A549 (cell line): ENCODE data around the gene LMF2. TPM values are rescaled to one million over a fixed set of nuclear protein-coding genes. Genes with fewer than 3 reads are reported as not detected.

ENCODE experiments used
- ATAC-seq, 2 experiments: fragments of 200-7000 bp in 1 of 2; fragments of >200 bp in 1 of 2; cut with Nextera tagmentation in 1 of 2; cut with Tn5 transposase in 1 of 2; 3 replicates each; pipeline versions ENCODE4 v1.8.0 to v1.9.1; 2018 to 2020; ENCODE audit warnings: mild to moderate bottlenecking in 1 of 2, moderate library complexity in 1 of 2
- CTCF ChIA-PET: fragments of 300-600 bp; sonication (Branson Sonifier 250); formaldehyde crosslinking; extraction: SDS; loops from one replicate; lab custom pipeline; 2021; ENCODE audit warnings: antibody characterized with exemption, inconsistent platforms; lab: Yijun Ruan, JAX
- POLR2A ChIA-PET: fragments of 350-600 bp; formaldehyde crosslinking; extraction: SDS; loops from one replicate; lab custom pipeline; 2021; ENCODE audit warnings: antibody characterized with exemption, inconsistent platforms; lab: Yijun Ruan, JAX
- DNase-seq, 2 experiments: peaks; one replicate each; pipeline versions ENCODE4 v3.0.0 to v3.0.0-alpha.2; 2011 to 2016; ENCODE audit warnings: low read depth in 1 of 2, low spot score in 1 of 2
- FAIRE-seq: peaks from 2 replicates; lab custom pipeline; 2011; peaks lifted over from hg19 to GRCh38; lab: Jason Lieb, UNC
- H3K27ac ChIP-seq, 2 experiments: fragments of >200 bp; sonication (Bioruptor Twin); formaldehyde crosslinking; 3 replicates each; pipeline ENCODE4 v1.5.1; 2016 to 2017
- H3K4me1 ChIP-seq: fragments of >200 bp; sonication (Bioruptor Twin); formaldehyde crosslinking; 3 replicates; pipeline ENCODE4 v1.6.1; 2016
- H3K4me2 ChIP-seq: fragments of >200 bp; sonication (Bioruptor Twin); formaldehyde crosslinking; 3 replicates; pipeline ENCODE4 v1.6.1; 2016
- H3K4me3 ChIP-seq: fragments of >200 bp; sonication (Bioruptor Twin); formaldehyde crosslinking; 3 replicates; pipeline ENCODE4 v1.5.1; 2016
- H3K9me3 ChIP-seq: fragments of >200 bp; sonication (Bioruptor Twin); formaldehyde crosslinking; 3 replicates; pipeline ENCODE4 v1.6.1; 2016
- CBX2 ChIP-seq: fragments of 200-600 bp; sonication (generic); IDR thresholded peaks from 2 replicates; pipeline ENCODE4 v1.6.1; 2016; ENCODE audit warnings: low read depth, mild to moderate bottlenecking, borderline replicate concordance
- CBX8 ChIP-seq: fragments of 200-600 bp; sonication (generic); IDR thresholded peaks from 2 replicates; pipeline ENCODE4 v1.6.1; 2016
- CTCF ChIP-seq: fragments of >200 bp; sonication (Bioruptor Twin); formaldehyde crosslinking; IDR thresholded peaks from 3 replicates; pipeline ENCODE4 v1.5.1; 2016
- E2F6 ChIP-seq: IDR thresholded peaks from 2 replicates; pipeline ENCODE4 v1.6.1; 2012; ENCODE audit warnings: low read depth, borderline replicate concordance
- ELK1 ChIP-seq: fragments of 150-350 bp; IDR thresholded peaks from 2 replicates; pipeline ENCODE4 v1.6.1; 2014; ENCODE audit warnings: low read depth, mild to moderate bottlenecking, low read length
- GATA3 ChIP-seq: IDR thresholded peaks from 2 replicates; pipeline ENCODE4 v1.6.1; 2012; ENCODE audit warnings: borderline replicate concordance
- HES2 ChIP-seq: fragments of >200 bp; sonication (Bioruptor Twin); formaldehyde crosslinking; IDR thresholded peaks from 2 replicates; pipeline ENCODE4 v1.6.1; 2016
- HEYL ChIP-seq: fragments of 250-450 bp; sonication (Bioruptor Pico); IDR thresholded peaks from 2 replicates; pipeline ENCODE4 v1.8.0; 2021; ENCODE audit warnings: mild to moderate bottlenecking, moderate library complexity
- JUNB ChIP-seq: fragments of >200 bp; sonication (Bioruptor Twin); formaldehyde crosslinking; IDR thresholded peaks from 2 replicates; pipeline ENCODE4 v1.6.1; 2016
- KDM5A ChIP-seq: fragments of 200-600 bp; sonication (generic); IDR thresholded peaks from 2 replicates; pipeline ENCODE4 v1.6.1; 2016; ENCODE audit warnings: antibody characterized with exemption, mild to moderate bottlenecking
- MYC ChIP-seq: IDR thresholded peaks from 2 replicates; pipeline ENCODE4 v1.6.1; 2012; ENCODE audit warnings: mild to moderate bottlenecking, inconsistent platforms, low read length, improper control_type of control experiment, borderline replicate concordance
- NR3C1 ChIP-seq: fragments of >200 bp; sonication (Bioruptor Twin); formaldehyde crosslinking; IDR thresholded peaks from 3 replicates; pipeline ENCODE4 v1.6.1; 2017
- PBX3 ChIP-seq: IDR thresholded peaks from 2 replicates; pipeline ENCODE4 v1.6.1; 2012
- POLR2A ChIP-seq: IDR thresholded peaks from 2 replicates; pipeline ENCODE4 v1.6.1; 2012; ENCODE audit warnings: mild to moderate bottlenecking, low read length
- REST ChIP-seq: fragments of 200-600 bp; sonication (generic); IDR thresholded peaks from 2 replicates; pipeline ENCODE4 v1.6.1; 2016; ENCODE audit warnings: antibody characterized with exemption, mild to moderate bottlenecking, moderate library complexity
- RNF2 ChIP-seq: fragments of 200-600 bp; sonication (generic); IDR thresholded peaks from 2 replicates; pipeline ENCODE4 v1.6.1; 2016; ENCODE audit warnings: low read depth, mild to moderate bottlenecking, antibody characterized with exemption, moderate library complexity, borderline replicate concordance
- SMC3 ChIP-seq: fragments of >200 bp; sonication (Bioruptor Twin); formaldehyde crosslinking; IDR thresholded peaks from 3 replicates; pipeline ENCODE4 v1.6.1; 2018; ENCODE audit warnings: inconsistent platforms
- SREBF2 ChIP-seq: fragments of 450-650 bp; IDR thresholded peaks from 2 replicates; pipeline ENCODE4 v1.6.1; 2014; ENCODE audit warnings: mild to moderate bottlenecking, moderate library complexity
- ZFP36 ChIP-seq: fragments of 450-650 bp; IDR thresholded peaks from 2 replicates; pipeline ENCODE4 v1.6.1; 2014; ENCODE audit warnings: borderline replicate concordance; ENCODE audit not compliant: partially characterized antibody
- WGBS: methylation state at CpG from one replicate; pipeline ENCODE4 v1.1.6; 2017; ENCODE audit errors: missing lambda C conversion rate; 5-methylcytosine and 5-hydroxymethylcytosine counted together
- polyA plus RNA-seq, 4 experiments: library from polyadenylated mRNA; depleted of rRNA in 3 of 4; stranded (reverse); fragments of >200 nt; fragmentation: RNase III in 1 of 4; extraction: RNeasy Plus Mini Kit Qiagen cat#74134 plus additional on column Dnase treatment in 1 of 4; gene quantifications; 2 replicates in 3 of 4; 3 replicates in 1 of 4; pipeline ENCODE4 v1.2.3, GENCODE V29; 2011 to 2017

LMF2 gene
- polyA plus RNA-seq, 2 of the 4 experiments (the other 2 are of a cell fraction): 13.0 to 32.5 TPM

- 88% methylated on average over 10 of the region's 22 CpGs for WGBS
- POLR2A ChIA-PET: no interaction called here
- CTCF ChIA-PET: interaction anchor here (0.6 to 1.3 kb wide), 5 partner anchors 9 to 102 kb away, joined by 3 to 5 read pairs (median 4); no protein-coding TSS in a partner anchor
- no peaks in the 10 kb centered on the region for H3K9me3 ChIP-seq
- TF ChIP-seq SREBF2: no peak
- TF ChIP-seq MYC: no peak
- no peak for TF ChIP-seq RNF2
- TF ChIP-seq ELK1: no peak
- TF ChIP-seq KDM5A: no peak
- no peak for TF ChIP-seq NR3C1
- no peak for TF ChIP-seq HES2
- TF ChIP-seq PBX3: no peak
- TF ChIP-seq CTCF: no peak
- no peak for TF ChIP-seq REST
- no peak for TF ChIP-seq CBX2
- no peak for TF ChIP-seq JUNB
- TF ChIP-seq HEYL (CRISPR knock-in tag): no peak
- TF ChIP-seq SMC3: no peak
- no peak for TF ChIP-seq ZFP36
- no peak for TF ChIP-seq E2F6
- TF ChIP-seq POLR2A: no peak
- no peak for TF ChIP-seq GATA3
- TF ChIP-seq CBX8: no peak
- H3K4me2 ChIP-seq: no peak overlapping the region
- no peak for ATAC-seq
- H3K4me1 ChIP-seq: peaks cover 8% of the 10 kb centered on the region; the same call in 1 of the 3 replicates
- FAIRE-seq: no peak
- no peak overlapping the region for H3K27ac ChIP-seq
- no peak for DNase-seq
- H3K4me3 ChIP-seq: no peak overlapping the region
These were observed 39.6 kb downstream of the LMF2 start for GRCh38 chr22:50467773-50468440.
